Spinal cord (tissue), 10 donors: ENCODE results near the gene GAS7. TPM values are rescaled to one million over a fixed set of nuclear protein-coding genes. Genes with fewer than 3 reads are reported as not detected.
A peak's percentile ranks its signal among the peaks of the same experiment; 100 is the strongest.
"Not testable (repeated sequence)": the region's sequence is repeated elsewhere in the genome, so short reads cannot be mapped to it uniquely, and the experiment has no call there.

Experiments
- DNase-seq, 6 donors: peaks; one replicate each; pipeline versions ENCODE4 v3.0.0 to v3.0.0-alpha.2; 2013 to 2015; ENCODE audit warnings: low spot score in 6 of 6, low read depth in 4 of 6
- H3K27ac ChIP-seq: one replicate; pipeline ENCODE4 v1.5.1; 2013; ENCODE audit warnings: low read depth, low read length, control low read depth
- H3K27me3 ChIP-seq: one replicate; pipeline ENCODE4 v1.6.1; 2013; ENCODE audit warnings: low read length; ENCODE audit not compliant: control insufficient read depth, insufficient read depth
- H3K36me3 ChIP-seq: one replicate; pipeline ENCODE4 v1.6.1; 2013; ENCODE audit warnings: low read length; ENCODE audit not compliant: control insufficient read depth, insufficient read depth
- H3K4me1 ChIP-seq: one replicate; pipeline ENCODE4 v1.6.1; 2013; ENCODE audit warnings: low read length; ENCODE audit not compliant: control insufficient read depth, insufficient read depth
- H3K4me3 ChIP-seq: one replicate; pipeline ENCODE4 v1.5.1; 2013; ENCODE audit warnings: low read depth, low read length, control low read depth
- H3K9me3 ChIP-seq: one replicate; pipeline ENCODE4 v1.6.1; 2013; ENCODE audit warnings: low read length; ENCODE audit not compliant: control insufficient read depth, insufficient read depth
- WGBS: methylation state at CpG from one replicate; pipeline ENCODE4 v1.1.5; 2013; ENCODE audit warnings: missing lambda C conversion rate; ENCODE audit not compliant: insufficient coverage; 5-methylcytosine and 5-hydroxymethylcytosine counted together
- polyA plus RNA-seq, 2 donors: library from polyadenylated mRNA; unstranded; fragments of 120-200 nt; gene quantifications; one replicate each; pipeline ENCODE4 v1.2.1, GENCODE V29; 2013; ENCODE audit not compliant: insufficient read length in 2 of 2
- total RNA-seq, 2 donors: library from RNA; depleted of rRNA in 1 of 2; stranded (reverse); fragments of 120-200 nt in 1 of 2; fragments of >200 nt in 1 of 2; gene quantifications; one replicate each; pipeline versions ENCODE4 v1.2.3 to v1.2.4, GENCODE V29; 2013 to 2014
- donor health status: healthy.

GAS7 gene
- total and polyA plus RNA-seq, 4 donors, result 51.8 to 93.8 (median 79.1) TPM

DNA sequence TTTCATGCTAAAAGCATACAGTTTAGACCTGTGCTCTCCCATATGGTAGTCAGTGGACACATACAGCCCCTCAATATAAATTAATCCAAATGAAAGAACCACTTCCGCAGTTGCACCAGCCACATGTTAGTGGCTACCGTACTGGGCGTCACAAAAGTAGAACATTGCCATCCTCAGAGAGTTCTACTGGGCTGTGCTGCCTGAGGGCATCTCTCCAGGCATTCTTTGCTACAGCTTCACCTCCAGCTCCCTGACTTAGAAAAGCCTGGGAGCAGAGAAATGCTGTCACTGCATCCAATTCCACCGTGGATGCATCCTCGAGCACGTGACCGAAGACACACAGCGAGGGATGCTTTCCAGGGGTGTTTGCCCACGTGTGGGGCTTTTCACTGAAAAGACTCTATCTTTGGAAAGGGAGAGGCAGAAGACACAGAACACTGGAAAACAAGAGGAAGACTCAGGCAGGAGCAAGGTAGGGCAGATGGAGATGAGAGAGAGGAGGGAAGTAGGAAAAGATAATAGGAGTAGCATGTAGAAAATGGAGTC is 86.4 kb downstream of the GAS7 start:
- WGBS, result 96% methylated on average over 9 of the region's 9 CpGs
- Histone ChIP-seq H3K27ac (no peak overlapping the region), H3K36me3 (no peaks in the 10 kb centered on the region), H3K9me3 (no peaks in the 10 kb centered on the region), H3K4me3 (no peak overlapping the region), H3K27me3 (no peaks in the 10 kb centered on the region), H3K4me1 (peaks cover 20% of the 10 kb centered on the region)
- no peak for DNase-seq

DNA sequence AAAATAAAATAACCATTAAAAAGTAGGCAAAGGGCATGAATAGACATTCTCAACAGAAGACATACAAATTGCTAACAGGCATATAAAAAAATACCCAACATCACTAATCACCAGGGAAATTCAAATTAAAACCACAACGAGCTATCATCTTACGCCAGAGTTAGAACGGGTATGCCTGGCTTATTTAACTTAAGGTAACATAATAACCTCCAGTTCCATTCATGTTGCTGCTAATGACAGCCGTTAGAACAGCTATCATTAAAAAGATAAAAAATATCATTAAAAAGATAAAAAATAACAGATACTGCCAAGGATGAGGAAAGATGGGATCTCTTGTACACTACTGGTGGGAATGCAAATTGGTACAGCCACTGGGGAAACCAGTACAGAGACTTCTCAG is 89.3 kb downstream of the GAS7 start:
- no peaks in the 10 kb centered on the region for H3K36me3 ChIP-seq
- no CpG with 5 or more reads among the region's 4 CpGs for WGBS
- no peak overlapping the region for H3K4me3 ChIP-seq
- H3K27me3 ChIP-seq, result no peaks in the 10 kb centered on the region
- H3K9me3 ChIP-seq, result no peaks in the 10 kb centered on the region
- peaks cover 3% of the 10 kb centered on the region for H3K4me1 ChIP-seq
- no peak for DNase-seq
- H3K27ac ChIP-seq, result no peak overlapping the region

- H3K9me3 ChIP-seq, result no peaks in the 10 kb centered on the region
- no peak overlapping the region for H3K4me3 ChIP-seq
- no peaks in the 10 kb centered on the region for H3K4me1 ChIP-seq
- no peak overlapping the region for H3K27ac ChIP-seq
- no peaks in the 10 kb centered on the region for H3K27me3 ChIP-seq
- no peaks in the 10 kb centered on the region for H3K36me3 ChIP-seq
- WGBS, result 86% methylated on average over 5 of the region's 11 CpGs
- DNase-seq, result no peak
These were observed 90.9 kb downstream of the GAS7 start for GRCh38 chr17:10107316-10108165.

GRCh38 chr17:10106067-10106466 is 92.3 kb downstream of the GAS7 start:
- Histone ChIP-seq H3K9me3 (no peaks in the 10 kb centered on the region), H3K36me3 (no peaks in the 10 kb centered on the region), H3K27ac (no peak overlapping the region), H3K4me1 (no peaks in the 10 kb centered on the region), H3K4me3 (no peak overlapping the region), H3K27me3 (no peaks in the 10 kb centered on the region)
- WGBS, result 91% methylated on average over 9 of the region's 9 CpGs
- no peak for DNase-seq

- H3K27me3 ChIP-seq, result no peaks in the 10 kb centered on the region
- no peak overlapping the region for H3K27ac ChIP-seq
- no peaks in the 10 kb centered on the region for H3K4me1 ChIP-seq
- no peak for DNase-seq
- no peaks in the 10 kb centered on the region for H3K9me3 ChIP-seq
- H3K36me3 ChIP-seq, result no peaks in the 10 kb centered on the region
- WGBS, result 85% methylated on average over 10 of the region's 10 CpGs
- H3K4me3 ChIP-seq, result no peak overlapping the region
These were observed 92.8 kb downstream of the GAS7 start for GRCh38 chr17:10105513-10106001.

DNA sequence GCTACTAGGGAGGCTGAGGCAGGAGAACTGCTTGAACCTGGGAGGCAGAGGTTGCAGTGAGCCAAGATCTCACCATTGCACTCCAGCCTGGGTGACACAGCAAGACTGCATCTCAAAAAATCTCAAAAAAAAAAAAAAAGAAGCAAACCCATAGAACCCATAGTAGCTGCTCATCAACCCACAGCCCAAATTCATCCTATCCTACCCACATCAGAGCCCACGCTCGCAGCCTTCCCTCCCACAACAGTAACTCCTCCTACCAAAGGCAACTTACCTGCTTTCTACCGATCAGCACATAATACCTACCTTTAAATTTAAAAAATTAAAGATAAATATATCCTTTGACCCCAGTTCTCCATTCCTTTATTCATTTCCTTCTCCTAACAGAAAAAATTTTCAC is 94.7 kb downstream of the GAS7 start:
- Histone ChIP-seq H3K36me3 (no peaks in the 10 kb centered on the region), H3K27ac (no peak overlapping the region), H3K4me1 (no peaks in the 10 kb centered on the region), H3K27me3 (no peaks in the 10 kb centered on the region), H3K9me3 (no peaks in the 10 kb centered on the region), H3K4me3 (no peak overlapping the region)
- no CpG with 5 or more reads among the region's 3 CpGs for WGBS
- no peak for DNase-seq

GRCh38 chr17:10102817-10103216 is 95.6 kb downstream of the GAS7 start:
- Histone ChIP-seq H3K27me3 (no peaks in the 10 kb centered on the region), H3K4me1 (no peaks in the 10 kb centered on the region), H3K9me3 (no peaks in the 10 kb centered on the region), H3K27ac (no peak overlapping the region), H3K36me3 (no peaks in the 10 kb centered on the region), H3K4me3 (no peak overlapping the region)
- no peak for DNase-seq
- WGBS, result 79% methylated on average over 6 of the region's 8 CpGs

DNA sequence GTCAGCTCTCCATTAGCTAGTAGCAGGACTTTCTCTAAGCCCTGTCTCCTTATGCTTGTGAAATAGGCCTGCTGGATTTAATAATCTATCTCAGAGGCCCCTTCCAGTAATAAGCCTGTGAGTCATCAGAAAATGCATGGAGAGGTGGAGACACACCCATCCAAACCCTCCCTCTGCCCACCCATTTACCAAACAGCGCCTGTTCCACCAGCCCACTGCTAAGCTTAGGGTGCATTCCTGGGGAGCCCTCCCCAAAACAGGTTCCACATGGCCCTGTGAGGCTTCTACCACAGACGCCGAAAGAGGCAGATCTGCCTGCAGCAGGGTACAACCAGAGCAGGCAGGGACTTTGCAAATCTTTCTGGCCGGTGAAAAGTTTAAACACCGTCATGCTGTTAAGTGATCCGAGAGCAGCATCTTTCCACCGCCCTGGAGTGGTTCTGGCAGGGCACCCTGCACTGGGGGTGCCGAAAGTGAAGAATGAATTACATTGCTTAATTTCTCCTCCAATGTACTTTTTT is 99.3 kb downstream of the GAS7 start:
- WGBS, result 83% methylated on average over 8 of the region's 8 CpGs

GRCh38 chr17:10096596-10096995 is 101.8 kb downstream of the GAS7 start:
- DNase-seq, result peak in 1 of 6 donors; percentile 68
- no peaks in the 10 kb centered on the region for H3K27me3 ChIP-seq
- no peaks in the 10 kb centered on the region for H3K4me1 ChIP-seq
- no peak overlapping the region for H3K4me3 ChIP-seq
- H3K27ac ChIP-seq, result no peak overlapping the region
- H3K36me3 ChIP-seq, result no peaks in the 10 kb centered on the region
- peaks cover 1% of the 10 kb centered on the region for H3K9me3 ChIP-seq
- WGBS, result 89% methylated on average over 8 of the region's 8 CpGs

More for the DNA sequence above, 99.3 kb downstream of the GAS7 start:
- Histone ChIP-seq H3K36me3 (no peaks in the 10 kb centered on the region), H3K27me3 (no peaks in the 10 kb centered on the region), H3K27ac (peak overlapping the region; percentile 16), H3K4me1 (no peaks in the 10 kb centered on the region), H3K4me3 (no peak overlapping the region), H3K9me3 (no peaks in the 10 kb centered on the region)
- no peak for DNase-seq

DNA sequence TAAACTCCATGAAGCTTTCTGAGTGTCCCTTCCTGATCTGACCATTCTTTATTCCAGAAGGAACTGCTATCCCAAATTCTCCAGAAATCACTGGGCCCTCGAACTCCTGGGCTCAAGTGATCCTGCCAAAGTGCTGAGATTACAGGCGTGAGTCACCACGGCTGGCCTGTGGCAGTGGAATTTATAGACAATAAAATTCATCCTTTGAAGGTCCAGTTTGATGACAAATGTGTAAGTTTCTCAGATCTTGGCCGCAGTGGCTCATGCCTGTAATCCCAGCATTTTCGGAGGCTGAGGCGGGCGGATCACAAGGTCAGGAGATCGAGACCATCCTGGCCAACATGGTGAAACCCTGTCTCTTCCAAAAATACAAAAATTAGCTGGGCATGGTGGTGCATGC is 103.1 kb downstream of the GAS7 start:
- not testable (repeated sequence) for DNase-seq, H3K4me1 ChIP-seq, H3K4me3 ChIP-seq, H3K27ac ChIP-seq, H3K27me3 ChIP-seq, H3K9me3 ChIP-seq, H3K36me3 ChIP-seq
- WGBS, result 90% methylated on average over 6 of the region's 8 CpGs
